Measurements from ENCODE around the gene STRIP2.
"Not testable (repeated sequence)": the region's sequence is repeated elsewhere in the genome, so short reads cannot be mapped to it uniquely, and the experiment has no call there.

The STRIP2 gene

GRCh38 chr7:129476398-129476797, 42.2 kb downstream of the STRIP2 start:
- H3K4me1 ChIP-seq (ENCODE audit: control insufficient read depth, insufficient read depth, low read length); H3K9ac ChIP-seq (ENCODE audit: low read depth, low read length); H3K4me3 ChIP-seq (ENCODE audit: low read length); H3K4me2 ChIP-seq (ENCODE audit: low read length); H3K36me3 ChIP-seq (ENCODE audit: insufficient read depth, low read length); H3K27me3 ChIP-seq (ENCODE audit: control insufficient read depth, insufficient read depth, low read length); H3K9me3 ChIP-seq (replicated peaks; ENCODE audit: low read length): not testable (repeated sequence)

- Histone ChIP-seq H3K27me3 (ENCODE audit: control insufficient read depth, insufficient read depth, low read length) (no peaks in the 10 kb centered on the region), H3K9me3 (replicated peaks; ENCODE audit: low read length) (no peaks in the 10 kb centered on the region), H3K4me1 (ENCODE audit: control insufficient read depth, insufficient read depth, low read length) (no peaks in the 10 kb centered on the region), H3K9ac (ENCODE audit: low read depth, low read length) (no peak overlapping the region), H3K36me3 (ENCODE audit: insufficient read depth, low read length) (peaks cover 13% of the 10 kb centered on the region), H3K4me3 (ENCODE audit: low read length) (no peak overlapping the region), H3K4me2 (ENCODE audit: low read length) (no peak overlapping the region)
Measured at GRCh38 chr7:129479831-129480230, 45.6 kb downstream of the STRIP2 start.

GRCh38 chr7:129480674-129481363, 46.6 kb downstream of the STRIP2 start:
- Histone ChIP-seq H3K27me3 (ENCODE audit: control insufficient read depth, insufficient read depth, low read length) (no peaks in the 10 kb centered on the region), H3K9ac (ENCODE audit: low read depth, low read length) (no peak overlapping the region), H3K36me3 (ENCODE audit: insufficient read depth, low read length) (peaks cover 17% of the 10 kb centered on the region), H3K4me2 (ENCODE audit: low read length) (no peak overlapping the region), H3K4me1 (ENCODE audit: control insufficient read depth, insufficient read depth, low read length) (no peaks in the 10 kb centered on the region), H3K9me3 (replicated peaks; ENCODE audit: low read length) (no peaks in the 10 kb centered on the region), H3K4me3 (ENCODE audit: low read length) (no peak overlapping the region)

GRCh38 chr7:129481376-129481775, 47.1 kb downstream of the STRIP2 start:
- H3K4me3 ChIP-seq (ENCODE audit: low read length); H3K4me2 ChIP-seq (ENCODE audit: low read length); H3K9me3 ChIP-seq (replicated peaks; ENCODE audit: low read length); H3K4me1 ChIP-seq (ENCODE audit: control insufficient read depth, insufficient read depth, low read length); H3K9ac ChIP-seq (ENCODE audit: low read depth, low read length); H3K27me3 ChIP-seq (ENCODE audit: control insufficient read depth, insufficient read depth, low read length): not testable (repeated sequence)
- peaks cover 17% of the 10 kb centered on the region for H3K36me3 ChIP-seq (ENCODE audit: insufficient read depth, low read length)

GRCh38 chr7:129482781-129483180, 48.5 kb downstream of the STRIP2 start:
- Histone ChIP-seq H3K4me1 (ENCODE audit: control insufficient read depth, insufficient read depth, low read length) (no peaks in the 10 kb centered on the region), H3K4me3 (ENCODE audit: low read length) (no peak overlapping the region), H3K36me3 (ENCODE audit: insufficient read depth, low read length) (peaks cover 21% of the 10 kb centered on the region), H3K4me2 (ENCODE audit: low read length) (no peak overlapping the region), H3K9me3 (replicated peaks; ENCODE audit: low read length) (no peaks in the 10 kb centered on the region), H3K9ac (ENCODE audit: low read depth, low read length) (no peak overlapping the region), H3K27me3 (ENCODE audit: control insufficient read depth, insufficient read depth, low read length) (no peaks in the 10 kb centered on the region)

GRCh38 chr7:129489491-129489890, 55.3 kb downstream of the STRIP2 start:
- H3K9me3 ChIP-seq (replicated peaks; ENCODE audit: low read length), result no peaks in the 10 kb centered on the region
- H3K4me1 ChIP-seq (ENCODE audit: control insufficient read depth, insufficient read depth, low read length), result peaks cover 13% of the 10 kb centered on the region
- H3K9ac ChIP-seq (ENCODE audit: low read depth, low read length), result no peak overlapping the region
- H3K36me3 ChIP-seq (ENCODE audit: insufficient read depth, low read length), result peaks cover 12% of the 10 kb centered on the region
- H3K27me3 ChIP-seq (ENCODE audit: control insufficient read depth, insufficient read depth, low read length), result no peaks in the 10 kb centered on the region
- no peak overlapping the region for H3K4me2 ChIP-seq (ENCODE audit: low read length)
- H3K4me3 ChIP-seq (ENCODE audit: low read length), result no peak overlapping the region

- no peak overlapping the region for H3K4me2 ChIP-seq (ENCODE audit: low read length)
Measured at GRCh38 chr7:129492391-129492790, 58.2 kb downstream of the STRIP2 start.

GRCh38 chr7:129493555-129493954, 59.3 kb downstream of the STRIP2 start:
- H3K4me2 ChIP-seq (ENCODE audit: low read length), result peak overlapping the region; percentile 0
- H3K4me3 ChIP-seq (ENCODE audit: low read length), result no peak overlapping the region
- no peaks in the 10 kb centered on the region for H3K36me3 ChIP-seq (ENCODE audit: insufficient read depth, low read length)
- H3K4me1 ChIP-seq (ENCODE audit: control insufficient read depth, insufficient read depth, low read length), result peaks cover 13% of the 10 kb centered on the region
- H3K9ac ChIP-seq (ENCODE audit: low read depth, low read length), result no peak overlapping the region
- H3K9me3 ChIP-seq (replicated peaks; ENCODE audit: low read length), result no peaks in the 10 kb centered on the region
- H3K27me3 ChIP-seq (ENCODE audit: control insufficient read depth, insufficient read depth, low read length), result peaks cover 2% of the 10 kb centered on the region

More at GRCh38 chr7:129492391-129492790, 58.2 kb downstream of the STRIP2 start:
- Histone ChIP-seq H3K9me3 (replicated peaks; ENCODE audit: low read length) (no peaks in the 10 kb centered on the region), H3K4me1 (ENCODE audit: control insufficient read depth, insufficient read depth, low read length) (peaks cover 13% of the 10 kb centered on the region), H3K27me3 (ENCODE audit: control insufficient read depth, insufficient read depth, low read length) (no peaks in the 10 kb centered on the region), H3K4me3 (ENCODE audit: low read length) (no peak overlapping the region), H3K9ac (ENCODE audit: low read depth, low read length) (no peak overlapping the region), H3K36me3 (ENCODE audit: insufficient read depth, low read length) (peaks cover under 1% of the 10 kb centered on the region)

- Histone ChIP-seq H3K36me3 (ENCODE audit: insufficient read depth, low read length) (no peaks in the 10 kb centered on the region), H3K9ac (ENCODE audit: low read depth, low read length) (no peak overlapping the region), H3K4me1 (ENCODE audit: control insufficient read depth, insufficient read depth, low read length) (peaks cover 13% of the 10 kb centered on the region), H3K27me3 (ENCODE audit: control insufficient read depth, insufficient read depth, low read length) (peaks cover 2% of the 10 kb centered on the region), H3K4me2 (ENCODE audit: low read length) (peak overlapping the region; percentile 0), H3K9me3 (replicated peaks; ENCODE audit: low read length) (no peaks in the 10 kb centered on the region), H3K4me3 (ENCODE audit: low read length) (no peak overlapping the region)
Measured at GRCh38 chr7:129494041-129494440, 59.8 kb downstream of the STRIP2 start.

- Histone ChIP-seq H3K9ac (ENCODE audit: low read depth, low read length) (no peak overlapping the region), H3K9me3 (replicated peaks; ENCODE audit: low read length) (no peaks in the 10 kb centered on the region), H3K36me3 (ENCODE audit: insufficient read depth, low read length) (no peaks in the 10 kb centered on the region), H3K4me2 (ENCODE audit: low read length) (no peak overlapping the region), H3K4me1 (ENCODE audit: control insufficient read depth, insufficient read depth, low read length) (peaks cover 13% of the 10 kb centered on the region), H3K4me3 (ENCODE audit: low read length) (no peak overlapping the region), H3K27me3 (ENCODE audit: control insufficient read depth, insufficient read depth, low read length) (peaks cover 2% of the 10 kb centered on the region)
Measured at GRCh38 chr7:129495987-129496386, 61.8 kb downstream of the STRIP2 start.

GRCh38 chr7:129496653-129497052, 62.4 kb downstream of the STRIP2 start:
- H3K4me2 ChIP-seq (ENCODE audit: low read length), result no peak overlapping the region
- peaks cover 2% of the 10 kb centered on the region for H3K27me3 ChIP-seq (ENCODE audit: control insufficient read depth, insufficient read depth, low read length)
- H3K9ac ChIP-seq (ENCODE audit: low read depth, low read length), result no peak overlapping the region
- H3K4me1 ChIP-seq (ENCODE audit: control insufficient read depth, insufficient read depth, low read length), result peaks cover 13% of the 10 kb centered on the region
- no peaks in the 10 kb centered on the region for H3K36me3 ChIP-seq (ENCODE audit: insufficient read depth, low read length)
- no peak overlapping the region for H3K4me3 ChIP-seq (ENCODE audit: low read length)
- no peaks in the 10 kb centered on the region for H3K9me3 ChIP-seq (replicated peaks; ENCODE audit: low read length)

- peaks cover 16% of the 10 kb centered on the region for H3K4me1 ChIP-seq (ENCODE audit: control insufficient read depth, insufficient read depth, low read length)
- H3K27me3 ChIP-seq (ENCODE audit: control insufficient read depth, insufficient read depth, low read length), result peaks cover 2% of the 10 kb centered on the region
- H3K4me3 ChIP-seq (ENCODE audit: low read length), result no peak overlapping the region
- H3K9ac ChIP-seq (ENCODE audit: low read depth, low read length), result no peak overlapping the region
- H3K4me2 ChIP-seq (ENCODE audit: low read length), result no peak overlapping the region
- H3K36me3 ChIP-seq (ENCODE audit: insufficient read depth, low read length), result no peaks in the 10 kb centered on the region
- H3K9me3 ChIP-seq (replicated peaks; ENCODE audit: low read length), result no peaks in the 10 kb centered on the region
Measured at GRCh38 chr7:129497156-129497555, 62.9 kb downstream of the STRIP2 start.
